Parathyroid adenoma (tissue), 2 donors: ENCODE measurements around the gene SLC10A3.

Experiments used
- H2AFZ ChIP-seq: fragments of 300-600 bp; sonication (generic); one replicate; pipeline ENCODE4 v1.7.0; 2017; ENCODE audit warnings: antibody characterized with exemption, mild to moderate bottlenecking
- H3K27ac ChIP-seq: fragments of 300-600 bp; sonication (generic); one replicate; pipeline ENCODE4 v1.7.0; 2017
- H3K27me3 ChIP-seq: fragments of 300-600 bp; sonication (generic); one replicate; pipeline ENCODE4 v1.7.0; 2017; ENCODE audit warnings: low read length; ENCODE audit not compliant: control insufficient read depth, insufficient read depth
- H3K36me3 ChIP-seq: fragments of 300-600 bp; sonication (generic); one replicate; pipeline ENCODE4 v1.7.0; 2017; ENCODE audit warnings: low read length; ENCODE audit not compliant: control insufficient read depth, insufficient read depth
- H3K4me1 ChIP-seq: fragments of 300-600 bp; sonication (generic); one replicate; pipeline ENCODE4 v1.7.0; 2017; ENCODE audit warnings: control low read depth
- H3K4me2 ChIP-seq: fragments of 300-600 bp; sonication (generic); one replicate; pipeline ENCODE4 v1.7.0; 2017; ENCODE audit warnings: low read length
- H3K4me3 ChIP-seq: fragments of 300-600 bp; sonication (generic); one replicate; pipeline ENCODE4 v1.7.0; 2017; ENCODE audit warnings: low read depth, low read length
- H3K79me2 ChIP-seq: fragments of 300-600 bp; sonication (generic); one replicate; pipeline ENCODE4 v1.7.0; 2017; ENCODE audit warnings: control low read depth
- H3K9ac ChIP-seq: fragments of 300-600 bp; sonication (generic); one replicate; pipeline ENCODE4 v1.7.0; 2017; ENCODE audit warnings: mild to moderate bottlenecking
- H3K9me3 ChIP-seq: fragments of 300-600 bp; sonication (generic); one replicate; pipeline ENCODE4 v1.7.0; 2017; ENCODE audit warnings: low read length; ENCODE audit not compliant: control insufficient read depth
- CTCF ChIP-seq: fragments of 300-600 bp; sonication (generic); IDR thresholded peaks from one replicate; pipeline ENCODE4 v1.7.0; 2017; ENCODE audit warnings: antibody characterized with exemption, mild to moderate bottlenecking
- donor health status: primary hyperparathyroidism.

Gene SLC10A3

GRCh38 chrX:154462396-154462795 lies 28.0 kb downstream of the SLC10A3 start:
- no peaks in the 10 kb centered on the region for H3K4me1 ChIP-seq
- no peaks in the 10 kb centered on the region for H3K36me3 ChIP-seq
- H3K9me3 ChIP-seq: no peaks in the 10 kb centered on the region
- no peak overlapping the region for H3K4me2 ChIP-seq
- no peak for TF ChIP-seq CTCF
- no peak overlapping the region for H3K9ac ChIP-seq
- H3K27ac ChIP-seq: no peak overlapping the region
- no peaks in the 10 kb centered on the region for H3K79me2 ChIP-seq
- H3K27me3 ChIP-seq: no peaks in the 10 kb centered on the region
- H2AFZ ChIP-seq: no peak overlapping the region
- H3K4me3 ChIP-seq: no peak overlapping the region

GRCh38 chrX:154460326-154460725 lies 30.1 kb downstream of the SLC10A3 start:
- Histone ChIP-seq H3K9ac (no peak overlapping the region), H3K9me3 (no peaks in the 10 kb centered on the region), H3K4me1 (no peaks in the 10 kb centered on the region), H3K4me3 (no peak overlapping the region), H3K4me2 (no peak overlapping the region), H3K27me3 (no peaks in the 10 kb centered on the region), H2AFZ (no peak overlapping the region), H3K36me3 (no peaks in the 10 kb centered on the region), H3K79me2 (no peaks in the 10 kb centered on the region), H3K27ac (no peak overlapping the region)
- TF ChIP-seq CTCF: no peak

GRCh38 chrX:154459832-154460231 lies 30.6 kb downstream of the SLC10A3 start:
- H3K27me3 ChIP-seq: no peaks in the 10 kb centered on the region
- H3K27ac ChIP-seq: no peak overlapping the region
- H3K36me3 ChIP-seq: no peaks in the 10 kb centered on the region
- H3K4me1 ChIP-seq: no peaks in the 10 kb centered on the region
- H3K4me2 ChIP-seq: no peak overlapping the region
- no peak overlapping the region for H3K4me3 ChIP-seq
- no peaks in the 10 kb centered on the region for H3K79me2 ChIP-seq
- no peaks in the 10 kb centered on the region for H3K9me3 ChIP-seq
- no peak overlapping the region for H2AFZ ChIP-seq
- TF ChIP-seq CTCF: no peak
- H3K9ac ChIP-seq: no peak overlapping the region

GRCh38 chrX:154458954-154459778 lies 31.3 kb downstream of the SLC10A3 start:
- H3K27me3 ChIP-seq: no peaks in the 10 kb centered on the region
- H3K79me2 ChIP-seq: no peaks in the 10 kb centered on the region
- no peaks in the 10 kb centered on the region for H3K4me1 ChIP-seq
- no peaks in the 10 kb centered on the region for H3K36me3 ChIP-seq
- no peaks in the 10 kb centered on the region for H3K9me3 ChIP-seq
- no peak overlapping the region for H3K9ac ChIP-seq
- no peak for TF ChIP-seq CTCF
- no peak overlapping the region for H2AFZ ChIP-seq
- no peak overlapping the region for H3K4me2 ChIP-seq
- H3K4me3 ChIP-seq: peak overlapping the region; percentile 25
- no peak overlapping the region for H3K27ac ChIP-seq
